GM21390 (cell line): Measurements from ENCODE around the gene DNMT3L.
A peak's percentile ranks its signal among the peaks of the same experiment; 100 is the strongest.
"Not testable (repeated sequence)": the region's sequence is repeated elsewhere in the genome, so short reads cannot be mapped to it uniquely, and the experiment has no call there.

Experiments used
- ATAC-seq: cut with Tn5 transposase; IDR thresholded peaks from one replicate; pipeline ENCODE4 v1.9.1; 2021; ENCODE audit not compliant: unreplicated experiment

Gene DNMT3L

DNA sequence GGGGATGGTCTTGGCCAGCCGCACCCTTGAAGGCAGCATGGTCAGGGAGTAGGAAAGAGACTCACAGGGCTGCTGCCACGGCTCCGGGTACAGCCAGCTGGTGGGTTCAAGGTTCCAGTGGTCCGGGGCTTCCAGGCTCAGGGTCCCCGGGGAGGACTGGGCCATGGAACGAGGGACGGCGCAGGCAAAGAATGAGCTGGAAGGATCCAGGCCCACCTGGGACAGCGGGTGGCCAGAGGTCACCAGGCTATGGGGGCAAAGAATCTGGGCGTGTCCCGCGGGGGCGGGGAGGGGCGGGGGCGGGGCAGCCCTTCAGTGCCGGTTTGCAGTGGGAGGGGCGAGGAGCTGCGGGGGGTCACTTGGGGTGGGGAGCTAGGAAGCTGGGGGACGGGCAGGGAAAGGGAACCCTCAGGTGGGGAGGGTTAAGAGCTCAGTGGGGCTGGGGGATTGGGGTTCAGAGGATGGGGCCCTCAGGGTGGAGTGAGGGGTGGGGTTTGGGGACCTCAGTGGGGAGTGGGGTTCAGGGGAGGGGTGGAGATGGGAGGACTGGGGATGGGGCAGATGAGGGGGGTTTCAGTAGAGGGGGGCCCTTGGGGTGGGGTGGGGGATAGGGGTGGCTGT is at the start of gene DNMT3L:
DNMT3L (minus strand) TSS at position 223 of the 621 bp plus-strand sequence. CDS start 638 bp downstream, outside the sequence.
- no peak for ATAC-seq

DNA sequence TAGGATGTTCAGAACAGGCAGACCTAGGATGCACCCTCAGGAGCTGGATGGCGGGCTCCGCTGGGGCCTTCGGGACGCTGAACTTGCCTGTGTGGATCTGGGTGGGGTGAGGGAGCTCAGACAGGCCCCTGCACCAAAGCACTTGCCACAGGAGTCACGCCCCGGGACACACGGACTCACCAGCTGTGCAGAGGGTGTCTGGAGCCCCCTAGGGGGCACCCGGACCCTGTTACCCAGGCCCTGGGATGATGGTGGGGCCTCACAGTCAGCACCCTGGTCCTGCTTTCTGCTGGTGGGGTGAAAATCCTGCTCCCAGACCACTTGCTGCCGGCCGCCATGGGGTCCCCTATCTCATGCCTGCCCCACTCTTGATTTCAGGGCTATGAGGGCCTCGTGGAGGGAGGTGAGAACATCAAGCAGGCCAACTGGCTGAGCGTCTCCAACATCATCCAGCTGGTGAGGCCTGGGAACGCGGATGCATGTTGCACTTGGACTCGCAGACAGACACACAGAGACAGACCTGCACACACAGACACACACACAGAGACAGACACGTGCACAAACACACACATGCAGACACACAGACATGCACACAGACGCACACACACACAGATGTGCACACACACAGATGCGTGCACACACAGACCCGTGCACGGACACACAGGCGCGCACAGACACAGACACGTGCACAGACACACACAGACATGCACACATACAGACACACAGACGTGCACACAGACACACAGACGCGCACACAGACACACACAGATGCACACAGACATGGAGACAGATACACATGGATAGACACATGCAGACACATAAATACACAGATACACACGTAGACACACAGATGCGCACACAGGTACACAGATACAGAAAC is 49.2 kb upstream of the DNMT3L start:
- no peak for ATAC-seq

DNA sequence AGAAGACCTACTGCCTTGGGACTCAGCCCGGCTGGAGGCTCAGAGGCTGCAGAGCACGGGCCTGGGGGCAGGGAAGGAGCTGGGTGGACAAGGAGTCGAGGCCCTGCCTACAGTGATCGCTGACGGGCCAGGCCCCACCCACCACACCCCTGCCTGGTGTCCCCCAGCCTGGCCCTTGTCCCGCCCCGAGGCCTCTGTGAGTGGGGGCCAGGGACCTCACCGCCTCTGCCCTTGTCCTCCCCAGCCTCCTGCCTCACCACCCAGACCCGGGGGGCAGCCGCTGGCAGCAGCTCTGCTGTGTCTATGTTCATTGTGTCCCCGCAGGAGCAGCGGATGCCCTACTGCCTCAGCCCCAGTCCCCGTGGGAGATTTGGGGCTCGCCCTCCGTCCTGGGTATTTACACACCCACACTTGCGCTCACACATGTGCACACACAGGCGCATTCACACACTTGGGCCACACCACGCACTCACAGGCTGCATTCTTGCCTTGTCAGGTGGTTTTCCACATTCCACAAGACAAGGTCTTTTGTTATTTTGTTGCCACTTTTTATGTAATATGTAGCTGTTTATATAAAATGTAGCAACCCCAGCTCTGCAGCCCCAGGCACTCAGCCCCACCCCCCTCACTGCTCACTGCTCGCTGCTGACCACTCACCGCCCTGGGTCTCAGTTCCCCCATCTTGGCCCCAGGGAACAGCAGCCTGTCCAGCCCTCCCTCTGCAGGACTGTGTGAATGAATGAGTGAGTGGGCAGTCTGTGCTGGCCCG is 45.4 kb upstream of the DNMT3L start:
- ATAC-seq = no peak

DNA sequence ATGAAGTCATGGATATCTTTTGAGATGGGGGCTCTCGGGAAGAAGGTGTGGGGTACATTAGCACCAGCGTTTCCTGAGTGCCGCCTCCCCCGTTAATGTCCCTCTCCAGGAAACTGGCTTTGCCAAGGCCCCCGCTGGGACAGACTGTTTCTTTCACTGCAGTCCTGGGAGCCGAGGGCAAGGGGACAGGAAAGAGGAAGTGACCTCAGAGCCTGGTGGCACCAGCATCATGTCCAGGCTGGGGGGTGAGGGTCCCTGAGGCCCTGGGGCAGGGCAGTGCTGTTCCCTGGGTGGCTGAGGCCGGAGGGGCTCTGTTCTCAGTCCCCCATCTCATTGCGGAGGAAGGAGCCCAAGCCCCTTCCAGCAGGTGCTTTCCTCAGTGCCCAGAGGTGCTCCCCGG is 44.0 kb upstream of the DNMT3L start:
- ATAC-seq = no peak

DNA sequence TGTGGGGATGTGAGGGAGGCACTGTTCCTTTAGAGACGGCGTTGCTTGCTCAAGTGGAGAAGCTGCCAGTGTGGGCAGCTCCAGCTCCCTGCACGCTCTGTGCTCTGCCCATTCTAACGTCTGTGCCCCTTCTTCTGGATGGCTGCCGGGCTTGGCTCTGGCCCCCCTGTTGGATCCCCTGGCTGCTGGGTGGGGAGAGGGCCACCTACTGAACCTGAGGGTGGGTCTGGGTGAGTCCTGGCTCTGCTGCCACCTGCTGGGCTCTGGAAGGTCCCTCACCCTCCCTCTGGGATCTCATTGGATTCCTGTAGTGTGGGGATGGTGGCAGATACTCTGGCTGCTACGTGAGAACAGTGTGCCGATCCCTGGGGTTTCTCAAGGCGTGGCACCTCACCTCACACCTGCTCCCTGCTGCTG is 43.2 kb upstream of the DNMT3L start:
- ATAC-seq = no peak

DNA sequence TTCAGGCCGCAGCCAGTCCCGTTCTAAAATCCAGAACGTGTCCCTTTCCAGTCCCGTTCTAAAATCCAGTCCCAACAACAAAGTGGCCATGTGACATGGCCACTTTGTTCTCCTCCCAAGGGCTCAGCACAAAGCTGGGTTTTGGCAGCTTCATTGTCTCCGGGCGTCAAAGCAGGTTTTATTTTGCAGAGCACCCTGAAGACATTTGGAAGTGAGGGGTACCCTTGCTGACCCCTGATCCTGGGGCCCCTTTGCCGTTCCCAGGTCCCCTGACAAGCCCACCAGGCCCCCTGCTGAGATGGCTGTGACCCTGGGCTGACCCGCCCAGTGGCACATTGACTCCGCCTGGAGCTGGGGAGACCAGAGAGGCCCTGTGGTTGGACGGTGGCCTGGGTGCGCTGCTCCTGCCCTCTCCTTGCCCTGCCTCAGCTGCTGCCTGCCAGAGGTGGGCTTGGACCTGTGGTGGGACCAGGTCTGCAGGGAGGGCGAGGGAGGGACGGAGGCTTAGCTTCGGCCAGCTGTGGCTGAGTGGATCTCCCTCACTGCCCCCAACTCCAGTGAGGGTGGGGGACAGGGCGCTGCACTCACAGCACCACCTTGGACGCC is 42.4 kb upstream of the DNMT3L start:
- ATAC-seq = no peak

DNA sequence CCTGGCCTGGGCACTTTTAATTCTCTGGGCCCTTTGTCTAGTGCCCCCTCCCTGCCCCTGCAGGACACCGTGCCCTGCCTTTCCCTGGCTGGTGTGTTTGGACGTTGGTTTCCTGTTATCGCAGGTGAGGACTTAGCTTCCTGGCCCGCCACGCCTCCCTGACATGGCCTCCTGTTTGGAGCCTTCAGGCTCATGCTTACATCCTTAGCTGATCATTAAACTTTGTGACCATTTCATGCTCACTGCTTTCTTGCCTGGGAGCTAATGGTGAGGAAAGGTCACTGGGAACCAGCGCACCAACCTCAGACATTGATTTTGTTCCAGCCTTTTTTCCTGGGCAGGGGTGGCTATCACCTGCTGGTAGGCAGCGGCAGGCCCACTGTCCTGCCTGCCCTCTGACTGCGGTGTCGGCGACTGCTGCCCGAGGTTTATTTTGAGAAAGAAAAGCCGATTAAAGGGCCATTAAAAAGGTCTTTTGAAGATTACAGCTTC is 41.8 kb upstream of the DNMT3L start:
- no peak for ATAC-seq

DNA sequence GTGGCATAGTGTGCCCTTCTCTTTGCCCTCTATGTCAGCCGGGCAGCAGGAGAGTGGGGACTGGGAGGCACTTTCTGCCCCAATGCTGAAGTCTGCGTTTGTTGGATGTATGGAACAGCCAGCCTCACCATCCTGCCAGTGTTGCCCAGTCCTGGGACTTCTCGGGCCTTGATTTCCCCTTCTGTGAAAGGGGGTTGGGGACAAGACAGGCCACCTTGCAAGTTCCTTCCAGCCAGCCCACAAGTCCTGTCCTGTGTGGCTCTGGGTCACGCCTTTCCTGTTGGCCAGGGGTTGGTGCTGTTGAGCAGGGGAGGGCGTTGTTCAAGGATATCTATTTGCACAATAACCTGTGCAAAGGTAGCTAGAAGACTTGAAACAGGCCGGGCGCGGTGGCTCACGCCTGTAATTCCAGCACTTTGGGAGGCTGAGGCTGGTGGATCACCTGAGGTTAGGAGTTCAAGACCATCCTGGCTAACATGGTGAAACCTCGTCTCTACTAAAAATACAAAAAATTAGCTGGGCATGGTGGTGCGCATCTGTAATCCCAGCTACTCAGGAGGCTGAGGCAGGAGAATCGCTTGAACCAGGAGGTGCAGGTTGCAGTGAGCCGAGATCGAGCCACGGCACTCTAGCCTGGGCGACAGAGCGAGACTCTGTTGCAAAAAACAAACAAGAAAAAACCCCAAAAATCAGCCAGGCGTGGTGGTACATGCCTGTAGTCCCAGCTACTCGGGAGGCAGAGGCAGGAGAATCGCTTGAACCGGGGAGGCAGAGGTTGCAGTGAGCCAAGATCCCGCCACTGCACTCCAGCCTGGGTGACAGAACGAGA is 41.1 kb upstream of the DNMT3L start:
- not testable (repeated sequence) for ATAC-seq

DNA sequence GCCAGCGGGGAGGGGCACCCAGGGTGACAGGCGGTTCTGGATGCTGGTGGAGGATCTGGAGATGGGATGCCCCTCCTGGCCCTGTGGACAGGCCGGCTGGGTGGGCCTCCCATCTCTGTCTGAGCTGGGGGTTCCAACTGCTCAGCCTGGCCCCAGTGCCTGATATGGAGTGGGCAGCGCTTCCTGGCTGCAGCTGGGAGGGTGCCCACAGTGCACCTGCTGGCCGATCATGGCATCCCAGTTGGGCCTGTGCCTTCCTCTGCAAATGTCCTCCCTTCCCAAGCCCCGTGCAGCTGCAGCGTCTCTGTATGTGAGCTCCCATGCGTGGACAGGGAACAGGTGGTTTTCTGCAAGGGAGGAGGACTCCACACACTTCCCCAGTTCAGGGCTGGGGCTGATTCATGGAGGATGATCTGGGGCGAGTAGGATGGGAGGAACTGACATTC is 40.3 kb upstream of the DNMT3L start:
- no peak for ATAC-seq

DNA sequence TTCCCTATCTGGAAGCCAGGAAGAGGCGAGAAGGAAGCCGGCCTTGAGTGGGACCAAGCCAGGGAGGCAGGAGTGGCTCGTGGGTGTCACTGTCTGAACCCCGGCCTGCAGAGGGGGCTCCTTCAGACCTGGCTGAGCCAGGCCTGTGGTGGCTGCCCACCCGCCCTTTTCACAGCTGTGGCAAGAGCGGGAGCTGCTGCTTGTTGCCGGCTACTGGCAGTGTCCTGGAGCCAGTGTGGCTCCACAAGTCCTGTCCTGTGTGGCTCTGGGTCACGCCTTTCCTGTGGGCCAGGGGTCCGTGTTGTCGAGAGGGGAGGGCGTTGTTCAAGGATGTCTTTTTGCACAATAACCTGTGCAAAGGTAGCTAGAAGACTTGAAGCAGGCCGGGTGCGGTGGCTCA is 39.4 kb upstream of the DNMT3L start:
- ATAC-seq = no peak

DNA sequence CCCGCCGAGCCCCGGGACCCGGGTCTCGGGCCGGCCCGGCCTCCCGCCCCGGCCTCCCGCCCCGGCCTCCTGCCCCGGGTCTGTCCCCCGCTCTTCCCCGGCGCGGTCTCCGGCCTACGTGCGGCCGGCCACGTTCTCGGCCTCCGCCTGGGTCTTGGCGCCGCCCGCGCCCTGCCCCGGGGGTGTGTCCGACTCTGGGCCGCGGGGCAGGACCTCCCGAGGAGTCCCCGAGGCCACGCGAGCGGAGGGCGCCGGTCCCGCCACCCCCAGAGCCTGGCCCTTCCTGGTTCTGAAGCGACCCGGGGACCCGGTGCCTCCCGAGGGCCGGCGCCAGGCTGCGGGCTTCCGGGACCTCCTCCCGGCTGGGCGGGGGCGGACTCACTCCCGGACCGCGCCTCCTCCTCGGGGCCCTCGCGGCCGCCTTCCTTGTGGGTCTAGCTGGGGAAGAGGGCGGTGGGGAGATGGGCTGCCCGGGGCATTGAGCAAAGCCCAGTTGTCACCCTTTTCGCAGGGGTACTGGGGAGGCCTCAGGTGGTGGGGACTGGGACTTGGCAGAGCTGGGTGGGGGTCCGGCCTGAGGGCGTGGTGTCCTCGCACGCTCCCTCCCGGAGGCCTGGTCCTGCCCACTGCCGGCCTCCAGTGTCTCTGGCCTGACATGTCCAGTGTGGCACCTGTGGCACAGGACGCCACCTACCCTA is 38.7 kb upstream of the DNMT3L start:
- peak; percentile 29 for ATAC-seq

DNA sequence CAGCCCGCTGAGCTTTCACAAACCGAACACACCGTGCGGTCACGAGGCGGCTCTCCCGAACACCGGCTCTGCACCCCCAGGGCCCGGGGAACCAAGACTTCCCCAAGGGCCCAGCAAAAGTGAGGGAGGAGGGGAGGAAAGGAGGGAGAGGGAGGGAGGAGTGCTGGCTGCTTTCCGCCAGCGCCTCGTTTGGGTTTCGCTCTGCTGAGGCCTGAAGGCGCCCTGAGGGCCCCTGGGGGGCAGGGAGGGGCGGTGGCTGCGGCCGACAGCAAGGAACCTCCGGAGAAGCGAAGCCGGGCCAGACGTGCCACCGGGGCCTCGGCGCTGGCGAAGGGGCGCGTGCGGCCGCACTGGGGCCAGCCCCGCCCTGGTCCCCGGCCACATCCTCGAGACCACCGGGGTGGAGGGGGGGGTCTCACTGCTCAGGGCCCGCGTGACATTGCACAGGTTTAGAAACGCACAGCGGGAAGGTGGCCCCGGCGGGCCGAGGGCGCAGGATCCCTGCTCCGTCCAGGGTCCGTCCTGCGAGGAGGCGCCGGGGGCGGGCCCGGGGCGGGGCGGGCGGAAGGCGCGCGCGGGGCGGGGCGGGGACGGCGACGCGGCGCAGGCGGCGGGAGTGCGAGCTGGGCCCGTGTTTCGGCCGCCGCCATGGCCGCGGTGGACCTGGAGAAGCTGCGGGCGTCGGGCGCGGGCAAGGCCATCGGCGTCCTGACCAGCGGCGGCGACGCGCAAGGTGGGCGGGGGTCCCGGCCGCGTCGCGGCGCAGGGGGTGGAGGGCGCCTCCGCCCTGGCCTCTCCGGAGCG is 38.0 kb upstream of the DNMT3L start, which contains the start of gene PFKL:
PFKL (plus strand) TSS at position 596 of the 804 bp plus-strand sequence; CDS start at position 649, 53 bp downstream.
- peak; percentile 49 for ATAC-seq

DNA sequence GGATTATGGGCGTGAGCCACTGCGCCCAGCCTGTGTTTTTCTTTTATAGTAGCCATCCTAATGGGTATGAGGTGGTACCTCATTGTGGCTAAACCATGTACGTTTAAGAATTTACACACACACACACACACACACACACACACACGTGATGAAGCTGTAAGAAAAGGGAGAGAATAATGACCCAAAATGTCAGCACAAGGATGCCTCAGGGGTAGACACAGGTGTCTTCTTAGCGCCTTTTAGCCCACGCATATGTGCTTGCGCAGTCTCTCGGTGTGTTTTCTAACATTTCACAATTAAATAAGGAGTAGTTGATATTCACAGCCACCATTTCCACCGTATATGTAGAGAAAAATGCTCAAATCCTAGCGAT is 37.4 kb upstream of the DNMT3L start:
- no peak for ATAC-seq

DNA sequence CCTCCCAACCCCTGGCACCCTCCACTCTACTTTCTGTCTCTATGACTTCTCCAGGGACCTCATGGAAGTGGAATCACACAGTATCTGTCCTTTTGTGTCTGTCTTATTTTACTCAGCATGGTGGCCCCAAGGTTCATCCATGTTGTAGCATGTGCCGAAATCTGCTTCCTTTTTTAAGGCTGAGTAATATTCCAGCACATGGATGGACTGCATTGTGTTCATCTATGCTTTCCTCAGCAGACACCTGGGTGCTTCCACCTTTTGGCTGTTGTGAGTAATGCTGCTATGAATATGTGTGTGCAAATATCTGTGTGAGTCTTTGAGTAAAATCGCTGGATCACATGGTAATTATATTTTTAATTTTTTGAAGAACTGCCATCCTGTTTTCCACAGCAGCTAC is 36.6 kb upstream of the DNMT3L start:
- no peak for ATAC-seq

DNA sequence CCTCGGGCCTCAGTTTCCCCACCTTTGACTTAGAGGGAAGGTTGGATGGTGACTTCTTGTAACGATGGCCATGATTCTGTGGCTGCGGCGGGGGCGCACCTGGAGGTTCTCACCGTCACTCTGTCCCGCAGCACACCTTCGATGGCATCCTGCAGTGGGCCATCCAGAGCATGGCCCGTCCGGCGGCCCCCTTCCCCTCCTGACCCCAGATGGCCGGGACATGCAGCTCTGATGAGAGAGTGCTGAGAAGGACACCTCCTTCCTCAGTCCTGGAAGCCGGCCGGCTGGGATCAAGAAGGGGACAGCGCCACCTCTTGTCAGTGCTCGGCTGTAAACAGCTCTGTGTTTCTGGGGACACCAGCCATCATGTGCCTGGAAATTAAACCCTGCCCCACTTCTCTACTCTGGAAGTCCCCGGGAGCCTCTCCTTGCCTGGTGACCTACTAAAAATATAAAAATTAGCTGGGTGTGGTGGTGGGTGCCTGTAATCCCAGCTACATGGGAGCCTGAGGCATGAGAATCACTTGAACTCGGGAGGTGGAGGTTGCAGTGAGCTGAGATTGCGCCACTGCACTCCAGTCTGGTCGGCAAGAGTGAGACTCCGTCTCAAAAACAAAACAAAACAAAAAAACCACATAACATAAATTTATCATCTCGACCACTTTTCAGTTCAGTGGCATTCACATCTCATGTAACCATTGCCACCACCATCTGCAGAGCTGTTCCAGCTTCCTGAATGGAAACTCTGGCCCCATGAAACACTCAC is 36.0 kb upstream of the DNMT3L start:
- ATAC-seq = no peak

DNA sequence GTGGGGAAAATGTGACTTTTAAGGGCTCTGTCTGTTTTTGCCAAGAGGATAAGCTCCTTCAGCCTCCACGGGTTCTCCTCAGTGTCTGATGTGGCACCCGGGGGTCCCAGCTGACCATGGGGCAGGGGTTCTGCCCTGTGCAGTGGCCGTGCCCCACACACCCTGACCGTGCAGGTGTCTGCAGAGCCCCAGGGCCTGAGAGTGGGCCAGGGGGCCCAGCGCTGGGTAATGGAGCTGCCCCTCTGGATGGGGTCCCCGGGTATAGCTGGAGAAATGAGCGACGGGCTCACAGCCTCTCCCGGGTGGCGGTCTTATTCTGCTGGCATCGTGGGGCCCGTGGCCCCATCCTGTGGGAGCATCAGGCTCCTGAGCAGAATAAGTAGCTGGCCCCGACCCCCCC is 35.2 kb upstream of the DNMT3L start:
- ATAC-seq = no peak

DNA sequence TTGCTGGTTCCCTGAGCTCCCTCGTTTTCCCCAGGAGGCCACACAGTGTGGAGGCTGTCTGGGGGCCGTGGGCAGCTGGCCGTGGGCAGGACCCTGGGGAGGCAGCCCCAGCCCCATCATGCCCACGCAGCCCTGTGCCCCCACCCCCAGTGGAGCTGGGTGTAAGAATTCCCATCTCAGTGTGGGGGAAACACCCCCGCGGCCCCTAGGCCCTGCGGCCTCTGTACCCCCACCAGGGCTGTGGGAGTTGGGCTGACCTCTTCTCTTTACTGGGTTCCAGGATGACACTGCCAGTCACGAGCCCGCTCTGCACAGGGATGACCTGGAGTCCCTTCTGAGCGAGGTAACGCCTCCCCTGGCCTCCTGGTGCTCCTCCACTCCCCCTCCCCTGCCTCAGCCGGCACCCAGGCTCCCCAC is 34.4 kb upstream of the DNMT3L start:
- no peak for ATAC-seq

DNA sequence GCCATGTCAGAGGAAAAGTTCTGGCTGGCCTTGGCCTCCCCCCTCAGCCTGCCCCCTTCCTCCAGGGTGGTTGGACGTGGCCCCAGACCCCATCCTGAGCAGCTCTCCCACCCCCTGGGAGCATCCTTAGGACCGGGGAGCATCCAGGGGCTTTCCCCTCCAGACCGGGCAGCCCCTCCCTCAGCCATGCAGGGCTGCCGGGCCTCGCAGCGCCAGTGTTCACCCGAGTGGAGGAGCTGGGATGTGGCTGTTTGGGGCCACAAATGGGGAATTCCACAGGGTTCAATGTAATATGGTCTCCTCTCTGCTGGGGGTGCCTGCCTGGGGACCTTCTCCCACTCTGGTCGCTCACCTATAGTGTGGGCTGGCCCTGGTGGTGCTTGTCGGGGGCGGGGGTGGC is 33.9 kb upstream of the DNMT3L start:
- no peak for ATAC-seq
